Smooth muscle cell (in vitro differentiated cells): ENCODE results near the gene GP9. TPM values are rescaled to one million over a fixed set of nuclear protein-coding genes. Genes with fewer than 3 reads are reported as not detected.

Source experiments
- DNase-seq: peaks from one replicate; lab custom pipeline; 2025; ENCODE audit not compliant: unreplicated experiment; lab: John Stamatoyannopoulos, UW
- H2AFZ ChIP-seq: fragments of 200-600 bp; sonication (generic); 2 replicates; pipeline ENCODE4 v1.6.0; 2016; ENCODE audit warnings: antibody characterized with exemption, low read depth, mild to moderate bottlenecking
- H3F3A ChIP-seq: fragments of 200-600 bp; sonication (generic); 2 replicates; pipeline ENCODE4 v1.6.0; 2017; ENCODE audit warnings: antibody characterized with exemption, low read depth
- H3K27ac ChIP-seq: fragments of 200-600 bp; sonication (generic); 2 replicates; pipeline ENCODE4 v1.5.1; 2016; ENCODE audit warnings: low read depth, mild to moderate bottlenecking
- H3K27me3 ChIP-seq: fragments of 200-600 bp; sonication (generic); 2 replicates; pipeline ENCODE4 v1.6.1; 2016; ENCODE audit warnings: low read depth, mild to moderate bottlenecking
- H3K36me3 ChIP-seq: fragments of 200-600 bp; sonication (generic); 2 replicates; pipeline ENCODE4 v1.5.1; 2016; ENCODE audit warnings: low read depth
- H3K4me1 ChIP-seq: fragments of 200-600 bp; sonication (generic); 2 replicates; pipeline ENCODE4 v1.5.1; 2016; ENCODE audit warnings: low read depth
- H3K4me2 ChIP-seq: fragments of 200-600 bp; sonication (generic); 2 replicates; pipeline ENCODE4 v1.6.0; 2016; ENCODE audit warnings: mild to moderate bottlenecking
- H3K4me3 ChIP-seq: fragments of 200-600 bp; sonication (generic); 2 replicates; pipeline ENCODE4 v1.5.1; 2016; ENCODE audit warnings: mild to moderate bottlenecking
- H3K79me2 ChIP-seq: fragments of 200-600 bp; sonication (generic); 2 replicates; pipeline ENCODE4 v1.6.0; 2016; ENCODE audit warnings: low read depth, mild to moderate bottlenecking
- H3K9ac ChIP-seq: fragments of 200-600 bp; sonication (generic); 2 replicates; pipeline ENCODE4 v1.6.0; 2016; ENCODE audit warnings: low read depth
- H3K9me3 ChIP-seq: fragments of 200-600 bp; sonication (generic); replicated peaks from 2 replicates; pipeline ENCODE4 v1.5.1; 2016; ENCODE audit warnings: low read depth
- H4K20me1 ChIP-seq: fragments of 200-600 bp; sonication (generic); 2 replicates; pipeline ENCODE4 v1.6.0; 2016; ENCODE audit warnings: low read depth
- CTCF ChIP-seq: fragments of 200-600 bp; sonication (generic); IDR thresholded peaks from 2 replicates; pipeline ENCODE4 v1.5.1; 2017; ENCODE audit warnings: borderline replicate concordance, mild to moderate bottlenecking, antibody characterized with exemption; ENCODE audit not compliant: insufficient read depth, poor library complexity, severe bottlenecking
- WGBS: methylation state at CpG from one replicate; pipeline ENCODE4 v1.1.7; 2016; ENCODE audit warnings: low lambda C conversion rate; 5-methylcytosine and 5-hydroxymethylcytosine counted together
- polyA plus RNA-seq: library from polyadenylated mRNA; unstranded; fragments of >200 nt; fragmentation: Nextera tagmentation; extraction: Ambion mirVana; gene quantifications from 2 replicates; pipeline ENCODE4 v1.2.1, GENCODE V29; 2016
- total RNA-seq: library from RNA; depleted of rRNA; stranded (reverse); fragments of >200 nt; gene quantifications from 2 replicates; pipeline ENCODE4 v1.2.3, GENCODE V29; 2014

Gene GP9
- total and polyA plus RNA-seq, 2 experiments from 2014 or later, result not detected

- Histone ChIP-seq H3K27me3 (no peaks in the 10 kb centered on the region), H3K4me1 (no peaks in the 10 kb centered on the region), H3K36me3 (no peaks in the 10 kb centered on the region), H4K20me1 (no peaks in the 10 kb centered on the region), H2AFZ (no peak overlapping the region), H3K4me2 (no peak overlapping the region), H3K9ac (no peak overlapping the region), H3K4me3 (no peak overlapping the region), H3K27ac (no peak overlapping the region), H3K9me3 (no peaks in the 10 kb centered on the region), H3K79me2 (no peaks in the 10 kb centered on the region), H3F3A (no peaks in the 10 kb centered on the region)
- no peak for TF ChIP-seq CTCF
- 84% methylated on average over 2 of the region's 2 CpGs for WGBS
- no peak for DNase-seq
These were observed 36.7 kb upstream of the GP9 start for GRCh38 chr3:129023909-129024308.

GRCh38 chr3:129025108-129025507 is 35.5 kb upstream of the GP9 start:
- H2AFZ ChIP-seq, result no peak overlapping the region
- H3K4me2 ChIP-seq, result no peak overlapping the region
- no peak overlapping the region for H3K9ac ChIP-seq

GRCh38 chr3:129025691-129026435 is 34.7 kb upstream of the GP9 start:
- Histone ChIP-seq H3K27me3 (no peaks in the 10 kb centered on the region), H3K27ac (no peak overlapping the region), H3K9me3 (no peaks in the 10 kb centered on the region), H3K4me2 (no peak overlapping the region), H3K9ac (no peak overlapping the region), H3F3A (no peaks in the 10 kb centered on the region), H3K4me1 (no peaks in the 10 kb centered on the region), H2AFZ (no peak overlapping the region), H3K36me3 (no peaks in the 10 kb centered on the region), H3K79me2 (no peaks in the 10 kb centered on the region), H3K4me3 (no peak overlapping the region), H4K20me1 (no peaks in the 10 kb centered on the region)
- 86% methylated on average over 8 of the region's 8 CpGs for WGBS
- TF ChIP-seq CTCF, result no peak
- no peak for DNase-seq

More at GRCh38 chr3:129025108-129025507, 35.5 kb upstream of the GP9 start:
- Histone ChIP-seq H3F3A (no peaks in the 10 kb centered on the region), H3K79me2 (no peaks in the 10 kb centered on the region), H4K20me1 (no peaks in the 10 kb centered on the region), H3K9me3 (no peaks in the 10 kb centered on the region), H3K27ac (no peak overlapping the region), H3K27me3 (no peaks in the 10 kb centered on the region), H3K4me1 (no peaks in the 10 kb centered on the region), H3K36me3 (no peaks in the 10 kb centered on the region), H3K4me3 (no peak overlapping the region)
- no peak for TF ChIP-seq CTCF
- 92% methylated on average over 15 of the region's 15 CpGs for WGBS
- no peak for DNase-seq
